Stimulated activated CD4-positive, alpha-beta T cell treated with anti-CD3 and anti-CD28 coated beads, TNF-alpha, amount 100 ng/mL, for 4 hours (primary cell): ENCODE data around the gene ENDOD1.

ENCODE experiments used
- DNase-seq, 3 experiments: peaks; one replicate each; pipeline ENCODE4 v3.0.0-alpha.2; 2020; ENCODE audit warnings: low read depth in 3 of 3

ENDOD1 gene

DNA sequence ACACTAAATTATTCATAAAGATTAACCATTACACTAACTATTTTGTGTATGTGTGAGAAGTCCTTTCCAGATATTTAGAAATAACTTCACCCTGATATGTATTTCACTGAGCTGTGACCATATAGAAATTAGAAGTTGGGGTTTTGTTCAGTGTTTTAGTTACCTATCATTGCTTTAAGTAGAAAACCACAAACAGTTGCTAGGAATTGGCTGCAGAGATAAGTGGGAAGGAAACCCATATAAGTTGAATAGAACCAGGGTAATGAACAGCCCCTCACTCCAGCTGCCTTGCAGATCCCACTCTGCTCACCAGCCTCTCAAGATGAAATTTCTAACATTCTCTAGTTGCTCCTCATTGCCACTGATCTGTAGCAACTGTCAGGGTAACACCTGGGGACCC, 12.7 kb upstream of the ENDOD1 start:
- no peak for DNase-seq

DNA sequence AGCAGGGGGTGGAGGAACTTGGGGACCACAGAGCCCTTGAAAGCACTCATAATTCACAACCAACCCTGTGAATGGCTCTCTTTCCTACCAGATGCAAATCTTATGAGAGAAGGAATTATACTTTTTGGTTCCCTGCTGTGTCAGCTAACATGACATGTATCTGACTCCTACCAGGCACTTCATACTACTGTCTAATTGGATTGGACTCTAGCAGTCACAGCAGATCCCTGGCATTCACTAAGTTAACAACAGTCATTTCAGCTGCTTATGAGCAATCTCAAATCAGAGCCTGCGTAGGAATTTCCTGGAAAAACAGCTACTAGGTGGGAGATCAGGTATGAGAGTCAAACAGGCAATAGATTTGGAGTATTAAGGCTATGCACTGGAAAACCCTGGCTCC, 11.1 kb upstream of the ENDOD1 start:
- DNase-seq = no peak

DNA sequence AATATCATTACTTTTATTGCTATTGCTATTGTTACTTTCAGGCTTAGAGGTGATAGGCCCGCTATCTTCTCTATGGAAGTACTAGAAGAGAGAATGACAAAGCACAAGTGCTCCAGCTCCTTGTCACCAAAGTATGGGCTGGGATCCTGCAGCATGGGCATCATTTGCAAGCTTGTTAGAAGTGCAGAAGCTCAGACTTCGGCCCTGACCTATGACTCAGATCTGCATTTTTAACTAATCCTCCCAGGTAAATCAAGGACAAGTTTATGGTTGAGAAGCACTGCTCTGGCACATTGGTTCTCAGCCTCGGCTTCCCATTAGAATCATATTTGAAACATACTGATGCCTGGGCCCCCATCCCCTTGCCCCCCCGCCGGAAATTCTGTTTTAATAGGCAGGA, 8.6 kb upstream of the ENDOD1 start:
- DNase-seq = no peak

DNA sequence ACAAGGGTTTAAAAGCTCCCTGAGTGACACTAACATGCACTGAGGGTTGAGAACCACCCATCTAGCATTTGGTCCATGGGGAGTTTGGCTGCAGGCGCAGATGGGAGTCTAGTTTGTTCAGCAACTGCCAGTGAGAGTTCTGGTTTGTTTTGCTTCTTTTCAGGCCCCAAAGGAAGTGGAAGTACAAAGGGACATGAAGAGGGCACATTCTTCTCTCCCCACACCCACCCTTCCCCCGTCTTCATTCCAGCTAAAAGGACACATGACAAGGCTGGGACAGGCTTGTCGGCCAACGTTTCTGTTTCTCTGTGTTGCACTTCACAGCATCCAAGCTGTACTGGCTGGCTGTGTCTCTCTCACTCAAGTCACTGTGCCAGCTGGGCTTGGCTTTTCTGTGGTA, 8.2 kb upstream of the ENDOD1 start:
- no peak for DNase-seq

DNA sequence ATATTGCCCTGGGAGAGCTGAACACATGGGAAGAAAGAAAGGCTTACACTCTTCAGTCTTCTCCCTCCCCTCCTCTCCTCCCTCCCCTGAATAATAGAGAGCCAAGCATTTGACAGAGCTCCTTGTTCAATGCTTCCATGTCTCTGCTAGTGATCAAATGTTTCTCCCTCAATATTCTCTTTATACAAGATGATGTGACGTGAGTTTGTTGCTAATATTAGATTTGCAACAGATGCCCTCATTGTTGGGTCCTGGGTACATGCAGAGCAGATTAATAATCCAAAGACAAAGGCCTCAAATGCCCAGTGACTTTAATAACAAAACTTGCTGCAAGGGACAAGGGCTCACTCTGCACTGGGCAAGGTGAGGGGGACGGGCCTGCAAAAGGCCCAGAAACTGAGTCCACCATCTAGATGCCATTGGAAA, 7.1 kb upstream of the ENDOD1 start:
- no peak for DNase-seq

DNA sequence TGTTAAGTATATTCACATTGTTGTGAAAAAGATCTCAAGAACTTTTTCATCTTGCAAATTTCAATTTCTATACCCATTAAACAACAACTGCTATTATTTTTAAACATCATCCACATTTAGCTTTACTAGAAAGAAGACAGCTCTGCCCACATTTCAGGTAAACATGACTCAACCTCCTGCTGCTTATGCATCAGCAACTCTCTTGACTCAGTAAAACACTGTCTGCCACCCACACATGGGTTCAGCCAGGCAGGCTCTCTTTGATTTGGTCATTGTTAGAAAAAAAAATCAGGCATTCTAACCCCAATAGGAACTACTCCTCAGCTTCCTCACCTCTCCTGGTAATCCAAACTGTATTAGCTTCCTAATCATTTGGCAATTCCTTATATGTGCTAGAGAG, 5.1 kb upstream of the ENDOD1 start:
- peak in 2 of 3 experiments; percentile 22 to 26 for DNase-seq

DNA sequence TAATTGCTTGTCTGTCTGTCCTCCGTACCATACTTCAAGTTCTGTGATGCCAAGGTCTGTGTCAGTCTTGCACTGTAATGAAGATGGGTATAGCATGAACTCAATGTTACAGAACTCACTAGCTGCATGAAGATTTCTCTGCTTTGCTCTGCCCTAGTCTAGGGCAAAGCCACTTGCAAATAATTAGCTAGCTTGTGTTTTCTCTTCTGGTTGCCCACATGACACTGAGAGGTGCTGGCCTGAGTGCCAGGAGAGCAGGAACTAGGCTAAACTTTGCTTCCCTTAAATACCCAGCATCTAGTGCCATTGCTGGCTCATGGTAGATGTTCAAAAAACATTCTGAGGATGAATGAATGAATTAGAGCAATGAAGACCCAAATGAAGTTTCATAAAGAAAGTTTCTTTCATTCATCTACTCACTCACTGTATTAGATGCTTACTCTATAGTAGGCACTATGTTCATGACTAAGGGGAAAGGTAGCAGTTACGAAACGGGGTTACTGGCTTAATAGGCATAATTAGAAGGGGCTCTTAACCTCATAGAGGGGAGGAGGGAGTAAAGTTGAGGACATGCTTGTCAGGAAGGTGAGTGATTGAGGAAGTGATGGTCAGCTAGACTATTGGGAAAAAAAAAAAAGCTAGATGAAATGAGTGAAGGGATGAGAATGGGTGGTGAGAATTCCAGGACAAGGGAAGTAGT, 4.4 kb upstream of the ENDOD1 start:
- DNase-seq = no peak

DNA sequence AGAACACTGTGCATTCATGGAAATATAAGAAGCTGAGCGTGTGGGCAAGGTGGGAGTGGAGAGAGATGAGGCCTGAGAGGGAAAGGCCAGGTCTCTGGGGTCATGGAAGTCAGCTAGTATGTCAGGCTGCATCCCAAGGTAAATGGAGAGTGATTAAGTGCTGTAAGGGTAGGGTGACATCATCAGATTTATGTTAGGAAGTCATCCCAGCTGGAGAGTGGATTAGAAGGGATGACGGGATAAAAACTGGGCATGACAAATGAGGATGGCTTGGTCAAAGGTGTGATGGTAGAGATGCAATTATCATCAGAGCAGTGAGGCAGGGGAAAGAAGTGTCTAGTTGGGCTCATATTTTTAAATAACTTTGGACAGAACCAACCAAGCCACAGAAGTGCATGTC, 3.5 kb upstream of the ENDOD1 start:
- DNase-seq = no peak

DNA sequence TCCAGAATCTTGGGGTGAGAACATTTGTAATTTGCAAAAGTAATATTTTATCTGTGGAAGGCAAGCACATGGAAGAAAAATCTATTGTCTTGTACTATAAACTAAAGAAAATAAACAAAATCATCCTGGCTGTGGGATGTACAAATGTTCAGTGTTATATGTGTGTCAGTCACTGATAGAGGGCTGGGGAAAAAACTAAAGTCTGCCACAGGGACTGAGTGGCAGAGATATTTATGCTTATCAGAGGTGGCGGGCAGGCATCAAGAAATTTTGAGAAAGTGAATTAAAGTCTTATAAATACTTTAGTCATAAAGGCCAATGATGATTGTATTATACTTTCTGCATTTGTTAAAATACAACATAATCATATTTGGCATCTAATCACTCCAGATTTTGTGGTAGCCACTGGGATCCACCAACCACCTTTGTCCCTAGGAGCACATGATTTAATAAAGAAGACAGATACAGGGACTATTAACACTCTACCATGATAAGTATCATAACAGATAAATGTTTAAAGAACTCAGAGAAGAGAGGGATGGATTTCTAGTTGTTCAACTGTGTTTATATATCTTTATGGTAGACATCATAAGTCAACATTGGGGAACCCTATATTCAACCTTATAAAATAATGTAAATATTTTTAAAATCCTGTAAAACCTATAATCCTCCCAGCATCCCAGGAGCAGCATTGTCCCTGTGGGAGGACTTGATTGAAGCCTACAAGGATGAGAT, 2.6 kb upstream of the ENDOD1 start:
- no peak for DNase-seq

DNA sequence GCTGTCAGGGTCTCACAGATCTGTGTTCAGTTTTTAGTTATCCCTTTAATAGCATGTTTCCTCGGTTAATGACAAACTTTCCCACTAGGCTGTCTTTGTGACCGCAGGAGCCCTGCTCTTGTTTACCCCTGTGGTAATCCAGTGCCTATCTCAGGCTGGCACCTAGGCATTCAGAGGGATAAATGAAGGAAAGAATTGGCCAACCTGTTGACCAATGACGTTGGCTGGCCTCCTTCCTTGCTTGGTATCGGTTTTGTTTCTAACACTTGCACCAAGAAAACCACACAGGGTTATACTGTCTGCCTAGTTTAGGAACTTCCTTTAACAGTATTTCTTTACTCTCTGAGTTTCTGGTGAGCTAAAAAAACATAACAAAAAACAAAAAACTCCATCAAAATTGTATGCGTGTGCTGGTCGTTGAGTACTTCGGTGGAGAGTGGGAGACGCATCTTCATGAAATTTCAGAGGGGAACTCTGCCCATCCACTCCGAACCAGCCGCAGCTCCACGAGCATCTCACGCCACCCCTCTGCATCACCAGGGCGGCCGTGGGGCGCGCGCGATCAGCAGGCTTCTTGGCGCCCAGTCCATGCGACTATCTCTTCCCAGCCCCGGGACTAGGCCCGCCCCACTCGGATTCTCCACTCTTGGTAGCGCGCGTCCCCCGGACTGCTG, 563 bp upstream of the ENDOD1 start:
- no peak for DNase-seq

DNA sequence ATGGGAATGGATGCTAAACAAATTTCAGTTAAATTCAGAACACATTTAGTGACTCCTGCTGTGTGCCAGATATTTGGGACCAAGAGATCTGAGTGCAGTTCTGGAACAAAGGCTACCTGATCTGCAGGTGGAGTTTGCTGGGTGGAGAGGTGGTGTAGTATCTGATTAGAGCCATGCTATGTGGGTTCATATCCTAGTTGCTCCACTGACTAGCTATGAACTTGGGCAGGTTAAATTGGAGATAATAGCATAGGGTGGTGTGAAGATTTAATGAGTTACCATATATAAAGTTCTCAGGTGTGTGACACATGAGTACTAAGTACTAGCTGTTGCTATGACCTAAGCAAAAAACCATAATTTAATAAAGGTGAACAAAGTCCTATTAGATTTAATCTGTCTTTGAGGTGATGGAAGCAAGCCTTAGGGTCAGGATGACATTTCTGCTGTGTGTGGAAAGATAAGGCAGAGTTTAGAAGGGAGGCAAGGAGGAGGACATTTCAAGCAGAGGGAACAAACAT, 2.1 kb downstream of the ENDOD1 start:
- DNase-seq = no peak

DNA sequence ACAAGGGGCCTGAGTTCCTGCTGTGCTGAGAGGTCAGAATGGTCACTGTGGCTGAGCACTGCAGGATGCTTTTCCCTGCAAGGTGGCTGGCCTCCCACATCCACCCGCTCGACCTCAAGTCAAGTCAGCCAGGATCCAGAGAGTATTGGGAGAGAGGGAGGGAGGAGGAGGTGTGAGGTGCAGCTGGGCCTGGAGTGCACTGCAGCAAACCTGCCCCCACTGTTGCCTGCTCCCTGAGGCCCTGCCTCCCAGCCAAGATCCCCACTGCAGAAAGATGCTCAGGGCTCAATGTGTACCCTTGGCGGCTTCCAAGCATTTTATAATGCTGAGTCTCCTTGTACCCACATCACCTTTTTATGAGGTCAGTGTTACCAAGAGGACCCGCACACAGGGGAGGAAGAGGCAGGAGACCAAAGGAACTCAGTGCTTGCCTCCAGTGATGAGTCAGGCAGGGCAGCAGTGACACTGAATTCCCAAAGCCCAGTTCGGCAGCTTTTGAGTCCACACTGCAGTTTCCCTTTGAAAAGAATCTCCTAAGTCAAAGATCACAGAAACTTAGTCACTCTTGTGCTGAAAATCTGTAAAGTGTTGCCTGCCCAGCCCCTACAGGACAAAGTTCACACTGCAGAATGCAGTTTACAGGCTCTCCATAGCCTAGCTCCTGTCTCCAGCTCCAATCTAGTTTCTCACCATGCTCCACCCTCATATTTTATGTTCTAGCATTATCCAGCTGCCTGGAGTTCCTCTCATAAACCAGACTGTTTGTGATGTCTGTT, 3.1 kb downstream of the ENDOD1 start:
- DNase-seq = no peak

DNA sequence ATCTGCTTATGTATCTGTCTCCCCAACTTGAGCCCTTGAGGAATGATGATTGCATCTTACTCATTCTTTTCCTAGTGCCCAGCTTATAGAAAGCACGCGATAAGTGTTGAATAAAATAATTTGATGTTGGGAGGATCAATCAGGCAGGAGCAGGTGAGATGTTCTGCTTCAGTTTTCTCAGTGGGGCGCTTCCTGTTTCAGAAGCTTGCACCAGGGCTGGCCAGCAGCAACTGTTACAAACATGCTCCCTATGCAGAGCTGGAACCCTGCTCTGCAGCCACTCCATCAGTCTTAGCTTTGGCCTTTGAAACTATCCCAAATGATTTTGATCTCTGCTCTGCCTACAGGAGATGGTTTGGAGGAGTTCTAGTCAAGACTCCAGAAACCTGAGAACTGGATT, 3.9 kb downstream of the ENDOD1 start:
- DNase-seq = no peak

DNA sequence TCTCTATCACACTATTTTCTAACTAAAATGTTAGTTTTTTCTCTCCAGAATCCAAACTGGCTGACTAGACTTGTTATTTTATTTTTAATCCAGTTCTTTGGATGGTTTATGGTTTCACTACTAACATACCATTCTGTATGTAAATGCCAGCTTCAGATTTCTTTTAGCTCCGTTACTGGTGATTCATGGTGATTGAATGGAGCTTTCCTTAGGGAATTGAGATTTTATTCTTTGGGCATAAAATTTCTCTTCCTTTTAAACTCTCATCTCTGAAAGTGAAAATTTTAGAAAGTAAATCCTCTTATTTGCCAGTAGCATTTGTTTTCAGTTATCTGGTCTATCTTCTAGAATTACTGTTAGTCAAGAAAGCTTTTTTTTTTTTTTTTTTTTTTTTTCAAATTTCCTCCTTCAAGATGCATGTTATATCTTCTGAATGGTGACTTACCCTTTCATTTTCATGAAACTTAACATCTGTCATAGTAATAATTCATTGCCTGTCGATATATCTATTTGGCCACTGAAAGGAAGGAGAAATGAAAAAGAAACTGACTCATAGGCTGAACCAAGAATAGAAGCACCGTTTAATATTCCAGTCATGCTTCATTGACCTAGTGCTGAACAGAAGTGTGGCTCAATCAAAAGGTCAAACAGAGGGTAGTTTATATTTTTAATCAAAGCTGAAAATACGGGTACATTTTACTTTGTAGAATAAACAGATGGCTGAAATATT, 6.4 kb downstream of the ENDOD1 start:
- DNase-seq = no peak

DNA sequence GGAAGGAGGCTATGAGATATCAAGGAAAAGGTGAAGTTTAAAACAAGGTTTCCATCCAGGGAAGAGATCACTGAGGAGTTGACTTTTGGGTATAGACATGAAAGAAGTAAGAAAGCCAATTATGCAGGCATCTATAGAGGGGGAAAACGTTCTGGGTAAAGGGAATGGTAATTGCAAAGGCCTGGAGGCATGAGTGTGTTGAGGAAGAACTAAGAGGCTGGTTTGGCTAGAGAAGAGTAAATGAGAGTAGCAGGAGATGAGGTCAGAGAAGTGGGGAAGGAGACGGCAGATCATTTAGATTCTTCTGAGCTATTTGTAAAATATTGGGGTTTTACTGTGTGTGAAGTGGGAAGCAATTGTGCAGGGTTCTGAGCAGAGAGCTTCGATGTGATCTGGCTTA, 7.6 kb downstream of the ENDOD1 start:
- no peak for DNase-seq

DNA sequence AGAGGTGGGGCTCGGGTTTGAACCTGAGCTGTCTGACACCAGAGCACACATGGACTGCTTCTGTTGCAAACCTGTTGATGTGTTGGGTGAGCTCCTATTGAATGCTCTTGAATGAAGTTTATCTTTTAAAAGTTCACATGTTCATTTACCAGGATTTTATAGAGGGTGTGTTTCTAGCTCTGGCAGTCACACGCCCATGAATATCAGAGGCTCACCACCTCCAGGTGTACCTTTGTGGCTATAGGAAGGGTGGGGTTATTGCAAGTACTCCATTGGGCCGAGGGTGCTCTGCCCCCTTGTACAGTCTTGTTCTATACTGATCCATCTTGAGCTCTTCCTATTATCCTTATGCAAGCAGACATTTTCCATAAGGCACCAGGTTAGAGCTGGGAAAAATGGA, 9.2 kb downstream of the ENDOD1 start:
- no peak for DNase-seq

DNA sequence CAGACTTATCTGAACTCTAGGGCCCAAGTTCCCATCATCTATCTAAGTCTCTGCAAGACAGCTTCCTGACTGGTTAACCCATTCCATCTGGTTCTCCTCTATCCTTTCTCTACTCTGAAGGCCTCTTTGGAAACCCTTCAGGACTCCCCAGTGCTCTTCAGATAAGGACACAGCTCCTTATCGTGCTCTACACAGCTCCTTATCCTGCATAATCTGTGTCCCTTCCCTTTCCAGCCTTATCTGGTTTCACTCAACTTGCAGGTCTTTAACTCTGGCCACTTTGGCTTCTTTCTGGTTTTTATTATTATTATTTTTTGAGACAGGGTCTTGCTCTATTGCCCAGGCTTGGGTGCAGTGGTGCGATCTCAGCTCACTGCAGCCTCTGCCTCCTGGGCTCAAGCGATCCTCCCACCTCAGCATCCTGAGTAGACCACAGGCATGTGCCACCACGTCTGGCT, 10.6 kb downstream of the ENDOD1 start:
- no peak for DNase-seq

DNA sequence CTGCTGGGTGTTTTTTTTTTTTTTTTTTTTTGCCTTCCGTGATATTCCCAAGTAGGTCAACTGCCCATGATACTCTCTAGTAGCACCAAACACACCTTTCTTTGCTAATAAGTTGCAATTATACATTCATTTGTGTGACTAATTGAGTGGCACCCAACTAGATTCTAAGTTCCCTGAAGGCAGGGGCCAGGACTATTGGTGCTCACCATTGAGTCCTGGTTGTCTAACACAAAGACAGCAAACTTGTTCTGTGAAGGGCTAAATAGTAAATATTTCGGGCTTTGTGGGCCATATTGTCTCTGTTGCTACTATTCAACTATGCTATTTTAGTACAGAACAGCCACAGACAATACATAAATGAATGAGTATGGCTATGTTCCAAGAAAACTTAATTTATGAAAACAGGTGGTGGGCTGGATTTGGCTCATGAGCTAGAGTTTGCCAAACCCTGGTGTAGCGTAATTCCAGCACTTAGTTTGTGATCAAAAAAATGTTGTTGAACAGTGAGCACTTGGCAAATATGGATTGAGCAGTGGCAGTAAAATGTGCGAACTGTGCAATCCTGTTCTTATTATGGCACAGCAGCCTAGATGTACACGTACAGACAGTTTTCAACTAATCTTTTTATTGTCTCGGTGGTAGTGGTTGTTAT, 11.3 kb downstream of the ENDOD1 start:
- DNase-seq = no peak

DNA sequence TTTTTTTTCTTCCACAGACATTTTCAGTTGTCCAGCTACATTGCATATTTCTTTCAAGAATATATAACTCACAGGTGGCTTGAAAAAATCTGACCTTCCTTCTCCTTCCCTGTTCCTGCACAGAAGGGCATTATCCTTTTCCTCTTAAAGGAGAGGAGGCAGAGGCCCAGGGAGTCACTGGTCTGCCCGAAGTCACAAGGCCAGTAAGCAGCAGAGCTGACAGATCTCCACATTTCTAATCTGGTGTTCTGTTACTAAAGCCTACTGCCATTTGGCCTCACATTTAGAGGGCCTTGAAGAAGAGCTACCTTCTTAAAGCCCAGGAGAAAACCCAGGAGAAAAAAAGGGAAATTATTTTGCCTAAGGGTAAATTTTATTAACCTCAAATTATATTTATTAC, 12.3 kb downstream of the ENDOD1 start:
- no peak for DNase-seq

DNA sequence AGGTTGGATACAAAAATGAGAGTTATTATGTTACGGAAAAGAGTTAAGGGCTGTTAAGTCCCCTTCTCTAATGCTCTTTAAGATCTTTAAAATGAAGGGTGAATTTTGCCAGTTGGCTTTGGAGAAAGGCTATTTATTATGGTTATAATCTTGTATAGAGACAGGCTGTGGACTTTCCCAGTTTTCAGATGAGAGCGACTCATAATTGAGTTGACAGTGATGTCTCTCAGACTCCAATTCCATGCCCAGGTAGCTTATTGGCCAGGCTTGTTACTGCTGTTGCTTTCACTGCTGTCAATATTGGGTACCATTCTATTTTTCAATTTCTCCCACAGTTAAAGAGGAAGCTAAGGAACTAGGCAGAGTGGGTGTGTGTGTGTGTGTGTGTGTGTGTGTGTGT, 13.1 kb downstream of the ENDOD1 start:
- DNase-seq = no peak

DNA sequence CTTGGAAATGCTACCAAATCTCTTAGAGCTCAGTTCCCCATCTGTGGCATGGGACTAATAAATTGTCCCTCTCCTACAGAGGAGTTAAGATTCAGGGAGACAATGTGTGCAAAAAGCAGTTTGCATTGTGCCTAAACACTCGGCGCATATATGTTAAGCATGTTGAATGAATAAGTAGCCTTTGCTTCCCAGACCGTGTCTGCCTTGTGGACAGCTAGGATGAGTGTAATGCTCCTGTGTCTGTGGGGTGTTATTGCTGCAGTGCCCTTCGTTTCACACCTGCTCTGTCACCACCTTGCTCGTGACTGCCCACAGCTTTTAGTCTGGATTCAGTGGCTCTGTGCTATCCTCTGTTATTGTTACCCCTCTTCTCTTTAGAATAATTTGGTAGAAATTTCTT, 14.1 kb downstream of the ENDOD1 start:
- DNase-seq = no peak
